ENCODE data around the gene DBX1.
"Not testable (repeated sequence)": the region's sequence is repeated elsewhere in the genome, so short reads cannot be mapped to it uniquely, and the experiment has no call there.

Gene DBX1

DNA sequence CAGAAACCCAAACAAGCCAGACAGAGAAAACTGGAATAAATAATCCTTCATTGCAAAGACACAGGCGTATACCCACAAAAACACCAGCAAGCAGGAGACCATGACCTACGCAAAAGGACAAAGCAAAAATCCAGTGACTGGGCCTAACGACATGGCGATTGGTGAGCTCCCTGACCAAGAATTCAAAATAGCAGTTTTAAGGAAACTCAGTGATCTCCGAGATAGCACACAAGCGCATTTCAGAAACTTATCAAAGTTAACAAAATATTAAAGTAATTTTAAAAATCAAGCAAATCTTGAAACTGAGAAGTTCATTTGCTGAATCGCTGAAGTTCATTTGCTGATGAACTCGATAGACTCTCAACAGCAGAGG, 27.6 kb downstream of the DBX1 start:
- Histone ChIP-seq H3K27me3 (replicated peaks) (no peaks in the 10 kb centered on the region), H3K36me3 (replicated peaks) (no peaks in the 10 kb centered on the region), H3K27ac (no peak overlapping the region), H3K4me3 (ENCODE audit: low read depth, low read length) (peak overlapping the region; percentile 65)
- TF ChIP-seq, protein P1, sequence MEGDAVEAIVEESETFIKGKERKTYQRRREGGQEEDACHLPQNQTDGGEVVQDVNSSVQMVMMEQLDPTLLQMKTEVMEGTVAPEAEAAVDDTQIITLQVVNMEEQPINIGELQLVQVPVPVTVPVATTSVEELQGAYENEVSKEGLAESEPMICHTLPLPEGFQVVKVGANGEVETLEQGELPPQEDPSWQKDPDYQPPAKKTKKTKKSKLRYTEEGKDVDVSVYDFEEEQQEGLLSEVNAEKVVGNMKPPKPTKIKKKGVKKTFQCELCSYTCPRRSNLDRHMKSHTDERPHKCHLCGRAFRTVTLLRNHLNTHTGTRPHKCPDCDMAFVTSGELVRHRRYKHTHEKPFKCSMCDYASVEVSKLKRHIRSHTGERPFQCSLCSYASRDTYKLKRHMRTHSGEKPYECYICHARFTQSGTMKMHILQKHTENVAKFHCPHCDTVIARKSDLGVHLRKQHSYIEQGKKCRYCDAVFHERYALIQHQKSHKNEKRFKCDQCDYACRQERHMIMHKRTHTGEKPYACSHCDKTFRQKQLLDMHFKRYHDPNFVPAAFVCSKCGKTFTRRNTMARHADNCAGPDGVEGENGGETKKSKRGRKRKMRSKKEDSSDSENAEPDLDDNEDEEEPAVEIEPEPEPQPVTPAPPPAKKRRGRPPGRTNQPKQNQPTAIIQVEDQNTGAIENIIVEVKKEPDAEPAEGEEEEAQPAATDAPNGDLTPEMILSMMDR (IDR thresholded peaks at IDR 0.05; ENCODE audit: low read depth, low read length, missing control alignments) = no peak
- DNase-seq = no peak
- in situ Hi-C loops (cut with HindIII; ENCODE audit: low pct_ligation_motif_present, low sequenced_read_pairs) = no loop called here

GRCh38 chr11:20131788-20132666, 28.2 kb downstream of the DBX1 start:
- TF ChIP-seq, protein P1 (IDR thresholded peaks at IDR 0.05; ENCODE audit: low read depth, low read length, missing control alignments) = peak; percentile 95
- peak; percentile 53 for DNase-seq
- no peaks in the 10 kb centered on the region for H3K36me3 ChIP-seq (replicated peaks)
- peak overlapping the region; percentile 65 for H3K4me3 ChIP-seq (ENCODE audit: low read depth, low read length)
- no peaks in the 10 kb centered on the region for H3K27me3 ChIP-seq (replicated peaks)
- in situ Hi-C loops (cut with HindIII; ENCODE audit: low pct_ligation_motif_present, low sequenced_read_pairs) = no loop called here
- H3K27ac ChIP-seq = no peak overlapping the region

DNA sequence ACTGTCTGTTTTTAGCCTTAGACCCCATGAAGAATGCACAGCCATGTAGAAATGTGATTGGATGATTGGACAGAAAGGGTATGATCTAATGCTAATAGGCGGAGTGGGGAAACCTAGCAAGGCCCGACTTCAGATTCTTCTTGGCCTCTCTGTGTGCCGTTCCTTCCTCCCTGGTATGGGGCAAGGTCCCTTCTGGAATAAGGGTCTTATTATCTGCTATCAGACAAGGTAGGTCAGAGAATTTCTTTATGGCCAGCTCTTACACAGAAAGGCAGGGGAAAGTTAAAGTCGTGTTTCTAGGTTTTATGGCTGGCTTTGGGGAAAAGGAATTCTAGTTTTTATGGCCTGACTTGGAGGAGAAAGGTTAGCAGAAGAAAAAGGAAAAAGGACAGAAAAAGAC, 30.6 kb downstream of the DBX1 start:
- no peak for DNase-seq
- in situ Hi-C loops (cut with HindIII; ENCODE audit: low pct_ligation_motif_present, low sequenced_read_pairs) = no loop called here
- Histone ChIP-seq H3K27me3 (replicated peaks) (no peaks in the 10 kb centered on the region), H3K27ac (no peak overlapping the region), H3K4me3 (ENCODE audit: low read depth, low read length) (no peak overlapping the region), H3K36me3 (replicated peaks) (no peaks in the 10 kb centered on the region)
- TF ChIP-seq, protein P1 (IDR thresholded peaks at IDR 0.05; ENCODE audit: low read depth, low read length, missing control alignments) = no peak

DNA sequence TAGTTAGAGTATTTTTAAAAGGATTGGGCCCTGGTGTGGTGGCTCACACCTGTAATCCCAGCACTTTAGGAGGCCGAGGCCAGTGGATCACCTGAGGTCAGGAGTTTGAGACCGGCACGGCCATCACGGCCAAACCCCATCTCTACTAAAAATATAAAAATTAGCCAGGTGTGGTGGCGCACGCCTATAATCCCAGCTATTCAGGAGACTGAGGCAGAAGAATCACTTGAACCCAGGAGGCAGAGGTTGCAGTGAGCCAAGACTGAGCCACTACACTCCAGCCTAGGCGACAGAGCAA, 31.8 kb downstream of the DBX1 start:
- DNase-seq; H3K27me3 ChIP-seq (replicated peaks); H3K27ac ChIP-seq; H3K36me3 ChIP-seq (replicated peaks); H3K4me3 ChIP-seq (ENCODE audit: low read depth, low read length); in situ Hi-C loops (cut with HindIII; ENCODE audit: low pct_ligation_motif_present, low sequenced_read_pairs): not testable (repeated sequence)

DNA sequence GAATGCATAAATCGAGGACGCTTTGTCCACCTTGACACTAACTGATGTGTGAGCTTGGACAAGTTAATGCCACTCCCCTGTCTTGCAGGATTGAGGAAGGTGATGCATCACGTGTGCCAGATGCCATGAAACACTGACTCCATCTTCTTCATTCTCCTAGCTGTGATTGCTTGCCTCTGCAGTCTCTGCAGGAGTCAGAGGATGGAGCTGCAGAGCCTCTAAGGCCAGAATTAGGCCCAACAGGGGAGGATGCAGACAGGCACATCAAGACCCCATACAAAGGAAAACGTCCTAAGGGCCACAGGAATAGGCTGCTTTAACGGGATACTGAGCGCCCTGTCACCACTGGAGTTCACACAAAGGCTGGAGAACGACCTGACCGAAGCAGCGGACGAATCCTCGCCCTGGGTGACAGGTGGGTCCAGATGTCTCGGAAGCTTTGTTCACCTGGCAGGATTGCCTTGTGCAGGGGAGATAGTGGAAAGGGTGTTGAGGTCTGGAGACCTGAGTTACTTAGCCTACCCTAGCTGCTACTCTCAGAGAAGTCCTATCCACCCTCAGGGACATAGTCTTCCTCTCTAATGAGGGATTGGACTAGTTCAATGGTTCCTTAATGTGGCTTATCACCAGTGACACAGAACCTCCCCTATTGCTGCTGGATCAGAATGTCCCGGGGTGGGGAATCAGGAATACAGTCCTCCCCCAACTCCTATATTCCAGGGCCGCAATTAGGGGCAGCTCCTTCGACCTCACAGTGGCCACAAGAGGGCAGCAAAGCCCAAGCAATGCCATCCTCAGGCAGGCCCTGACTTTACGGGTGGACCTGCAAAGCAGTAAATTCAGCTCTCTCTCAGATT, 32.4 kb downstream of the DBX1 start:
- TF ChIP-seq, protein P1 (IDR thresholded peaks at IDR 0.05; ENCODE audit: low read depth, low read length, missing control alignments) = peak; percentile 92
- Histone ChIP-seq H3K36me3 (replicated peaks) (no peaks in the 10 kb centered on the region), H3K27ac (no peak overlapping the region), H3K27me3 (replicated peaks) (no peaks in the 10 kb centered on the region), H3K4me3 (ENCODE audit: low read depth, low read length) (no peak overlapping the region)
- in situ Hi-C loops (cut with HindIII; ENCODE audit: low pct_ligation_motif_present, low sequenced_read_pairs) = no loop called here
- DNase-seq = peak; percentile 64

DNA sequence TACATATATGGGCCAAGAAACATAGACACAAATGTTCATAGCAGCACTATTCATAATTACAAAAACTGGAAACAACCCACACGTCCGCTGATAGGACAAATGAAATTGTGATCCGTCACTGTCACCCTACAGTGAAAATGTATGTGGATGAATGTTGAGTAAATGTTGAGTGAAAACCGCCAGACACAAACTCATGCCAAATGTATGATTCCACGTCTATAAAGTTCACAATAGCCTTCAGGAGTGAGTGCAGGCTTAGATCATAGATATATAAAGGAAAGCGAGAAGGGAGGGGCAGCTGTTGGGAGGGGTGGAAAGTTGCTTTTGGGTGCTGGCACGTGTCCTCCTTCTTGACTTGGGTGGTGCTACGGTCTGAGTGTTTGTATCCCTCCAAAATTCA, 33.6 kb downstream of the DBX1 start:
- no peaks in the 10 kb centered on the region for H3K27me3 ChIP-seq (replicated peaks)
- in situ Hi-C loops (cut with HindIII; ENCODE audit: low pct_ligation_motif_present, low sequenced_read_pairs) = no loop called here
- TF ChIP-seq, protein P1 (IDR thresholded peaks at IDR 0.05; ENCODE audit: low read depth, low read length, missing control alignments) = no peak
- no peak overlapping the region for H3K27ac ChIP-seq
- no peak for DNase-seq
- H3K36me3 ChIP-seq (replicated peaks) = no peaks in the 10 kb centered on the region
- H3K4me3 ChIP-seq (ENCODE audit: low read depth, low read length) = no peak overlapping the region
